Stomach (tissue), 4 donors: ENCODE data around the gene TPSB2.

Experiments used
- POLR2A ChIP-seq, 4 donors: fragments of 450-650 bp; IDR thresholded peaks; one replicate each; pipeline ENCODE4 v1.6.1; 2016; ENCODE audit warnings: antibody characterized with exemption in 4 of 4, control low read depth in 2 of 4, mild to moderate bottlenecking in 1 of 4, moderate library complexity in 1 of 4
- TF ChIP-seq, protein P1 (sequence below), 7 experiments: fragments of 450-650 bp in 4 of 7; fragments of 200-600 bp in 3 of 7; sonication (generic) in 3 of 7; IDR thresholded peaks; one replicate each; pipeline ENCODE4 v1.5.1; 2016 to 2019; ENCODE audit warnings: antibody characterized with exemption in 7 of 7, control low read depth in 2 of 7, mild to moderate bottlenecking in 1 of 7

GRCh38 chr16:1245452-1246020 is 15.6 kb upstream of the TPSB2 start:
- TF ChIP-seq, protein P1, sequence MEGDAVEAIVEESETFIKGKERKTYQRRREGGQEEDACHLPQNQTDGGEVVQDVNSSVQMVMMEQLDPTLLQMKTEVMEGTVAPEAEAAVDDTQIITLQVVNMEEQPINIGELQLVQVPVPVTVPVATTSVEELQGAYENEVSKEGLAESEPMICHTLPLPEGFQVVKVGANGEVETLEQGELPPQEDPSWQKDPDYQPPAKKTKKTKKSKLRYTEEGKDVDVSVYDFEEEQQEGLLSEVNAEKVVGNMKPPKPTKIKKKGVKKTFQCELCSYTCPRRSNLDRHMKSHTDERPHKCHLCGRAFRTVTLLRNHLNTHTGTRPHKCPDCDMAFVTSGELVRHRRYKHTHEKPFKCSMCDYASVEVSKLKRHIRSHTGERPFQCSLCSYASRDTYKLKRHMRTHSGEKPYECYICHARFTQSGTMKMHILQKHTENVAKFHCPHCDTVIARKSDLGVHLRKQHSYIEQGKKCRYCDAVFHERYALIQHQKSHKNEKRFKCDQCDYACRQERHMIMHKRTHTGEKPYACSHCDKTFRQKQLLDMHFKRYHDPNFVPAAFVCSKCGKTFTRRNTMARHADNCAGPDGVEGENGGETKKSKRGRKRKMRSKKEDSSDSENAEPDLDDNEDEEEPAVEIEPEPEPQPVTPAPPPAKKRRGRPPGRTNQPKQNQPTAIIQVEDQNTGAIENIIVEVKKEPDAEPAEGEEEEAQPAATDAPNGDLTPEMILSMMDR (IDR thresholded peaks at IDR 0.05) = no peak
- TF ChIP-seq POLR2A (IDR thresholded peaks at IDR 0.05) = no peak
